SK-N-MC (cell line): ENCODE results near the gene WDR70.

Source experiments
- EZH2 ChIP-seq: fragments of 200-600 bp; sonication (generic); IDR thresholded peaks from one replicate; pipeline ENCODE4 v1.6.1; 2017; ENCODE audit warnings: antibody characterized with exemption
- FOXP2 ChIP-seq: optimal IDR thresholded peaks from 2 replicates; pipeline ENCODE3; 2011; ENCODE audit warnings: mild to moderate bottlenecking, moderate library complexity; ENCODE audit not compliant: insufficient read depth; ENCODE audit errors: extremely low read length, control extremely low read depth

GRCh38 chr5:37391591-37391990 is 12.5 kb downstream of the WDR70 start:
- no peak for TF ChIP-seq EZH2
- no peak for TF ChIP-seq FOXP2
